Adipose tissue (tissue), 3 donors: ENCODE results near the gene NDUFS4. TPM values are rescaled to one million over a fixed set of nuclear protein-coding genes. Genes with fewer than 3 reads are reported as not detected.
"Not testable (repeated sequence)": the region's sequence is repeated elsewhere in the genome, so short reads cannot be mapped to it uniquely, and the experiment has no call there.

Source experiments
- H3K27ac ChIP-seq: one replicate; pipeline ENCODE4 v1.5.1; 2013; ENCODE audit warnings: low read depth, low read length
- WGBS, 3 donors: extraction: QIAGEN DNeasy Blood & Tissue Kit; methylation state at CpG; one replicate each; pipeline ENCODE4 v1.1.7; 2013; 5-methylcytosine and 5-hydroxymethylcytosine counted together
- polyA plus RNA-seq, 3 donors: library from polyadenylated mRNA; stranded (reverse); fragments of 200-250 nt; gene quantifications; one replicate each; pipeline ENCODE4 v1.2.3, GENCODE V29; 2013
- donor health status: healthy with polysubstance abuse.
- donor health status: Bipolar disorder and iron deficiency.
- donor health status: healthy.

NDUFS4 gene
- polyA plus RNA-seq, 3 donors: 49.5 to 114 (median 110) TPM

GRCh38 chr5:53616939-53617549 is 56.6 kb downstream of the NDUFS4 start:
- no peak overlapping the region for H3K27ac ChIP-seq
- WGBS, 3 donors: 92 to 98% (median 93%) methylated on average over 3 of the region's 3 CpGs

GRCh38 chr5:53631251-53631650 is 70.8 kb downstream of the NDUFS4 start:
- H3K27ac ChIP-seq: no peak overlapping the region
- WGBS, 3 donors: 89 to 95% (median 90%) methylated on average over 6 of the region's 6 CpGs

GRCh38 chr5:53642061-53642460 is 81.6 kb downstream of the NDUFS4 start:
- no peak overlapping the region for H3K27ac ChIP-seq
- WGBS, 3 donors: 56 to 69% (median 64%) methylated on average over 3 of the region's 3 CpGs

GRCh38 chr5:53643445-53643844 is 83.0 kb downstream of the NDUFS4 start:
- 90 to 96% (median 95%) methylated on average over 4 of the region's 4 CpGs for WGBS, 3 donors
- H3K27ac ChIP-seq: no peak overlapping the region

DNA sequence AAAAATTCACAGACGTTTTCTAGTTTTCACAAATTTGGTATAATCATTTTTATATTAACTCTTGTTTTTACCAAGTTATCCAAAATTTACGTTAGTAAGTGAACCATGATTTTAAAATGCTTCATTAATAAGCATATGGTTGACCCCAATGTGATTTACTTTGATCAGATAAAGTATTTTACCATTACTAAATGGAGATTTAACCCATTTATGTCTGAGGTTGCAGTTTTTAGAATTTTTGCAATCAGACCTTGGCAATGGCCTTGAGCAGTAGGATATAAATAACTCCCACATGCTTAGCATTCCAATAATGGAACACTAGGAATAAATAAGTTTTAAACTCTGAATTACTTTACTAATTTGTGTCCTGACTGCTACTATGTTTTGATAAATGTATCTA is 84.6 kb downstream of the NDUFS4 start:
- no peak overlapping the region for H3K27ac ChIP-seq
- WGBS, 3 donors: 54 to 81% (median 74%) methylated on average over 2 of the region's 2 CpGs

DNA sequence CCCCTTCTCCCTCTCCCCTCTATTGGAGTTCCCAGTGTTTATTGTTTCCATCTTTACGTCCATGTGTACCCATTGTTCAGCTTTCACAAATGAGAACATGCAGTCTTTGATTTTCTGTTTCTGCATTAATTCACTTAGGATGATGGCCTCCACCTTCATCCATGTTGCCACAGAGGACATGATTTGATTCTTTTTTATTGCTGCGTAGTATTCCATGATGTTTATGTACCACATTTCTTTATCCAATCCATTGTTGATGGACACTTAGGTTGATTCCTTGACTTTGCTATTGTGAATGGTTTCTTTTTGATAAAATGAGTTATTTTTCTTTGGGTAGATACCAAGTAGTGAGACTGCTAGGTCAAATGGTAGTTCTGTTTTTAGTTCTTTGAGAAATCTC is 88.9 kb downstream of the NDUFS4 start:
- WGBS, 3 donors: 96 to 100% (median 97%) methylated on average over 2 of the region's 2 CpGs
- H3K27ac ChIP-seq: no peak overlapping the region

- WGBS, 3 donors: 84 to 96% (median 87%) methylated on average over 4 of the region's 4 CpGs
- H3K27ac ChIP-seq: not testable (repeated sequence)
Observed at GRCh38 chr5:53660573-53660972, 100.1 kb downstream of the NDUFS4 start.

DNA sequence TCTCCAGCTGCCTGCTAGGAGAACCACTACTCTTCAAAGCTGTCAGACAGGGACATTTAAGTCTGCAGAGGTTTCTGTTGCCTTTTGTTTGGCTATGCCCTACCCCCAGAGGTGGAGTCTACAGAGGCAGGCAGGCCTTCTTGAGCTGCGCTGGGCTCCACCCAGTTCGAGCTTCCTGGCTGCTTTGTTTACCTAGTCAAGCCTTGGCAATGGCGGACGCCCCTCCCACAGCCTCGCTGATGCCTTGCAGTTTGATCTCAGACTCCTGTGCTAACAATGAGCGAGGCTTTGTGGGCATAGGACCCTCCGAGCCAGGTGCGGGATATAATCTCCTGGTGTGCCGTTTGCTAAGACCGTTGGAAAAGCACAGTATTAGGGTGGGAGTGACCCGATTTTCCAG is 104.9 kb downstream of the NDUFS4 start:
- not testable (repeated sequence) for H3K27ac ChIP-seq
- WGBS, 3 donors: 87 to 97% (median 89%) methylated on average over 10 of the region's 11 CpGs

DNA sequence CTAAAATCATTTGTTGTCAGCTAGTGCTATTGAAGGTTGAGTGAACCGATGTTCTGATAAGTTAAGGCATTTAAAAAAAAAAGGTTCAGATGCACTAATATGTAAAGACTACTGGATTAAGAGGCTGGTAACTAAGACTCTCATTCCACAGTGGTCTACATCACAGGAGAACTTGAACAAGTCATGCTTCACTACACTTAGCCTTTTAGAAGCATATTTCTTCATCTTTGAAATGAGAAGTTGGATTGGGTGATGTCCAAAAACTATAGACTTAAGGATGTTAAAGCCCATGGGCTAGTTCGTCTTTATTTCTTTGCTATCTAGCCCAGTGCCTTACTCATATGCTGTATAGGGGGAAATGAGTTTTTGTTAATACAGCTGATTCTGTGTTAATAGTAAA is 107.2 kb downstream of the NDUFS4 start:
- 85 to 96% (median 91%) methylated on average over 2 of the region's 2 CpGs for WGBS, 3 donors
- H3K27ac ChIP-seq: no peak overlapping the region

- H3K27ac ChIP-seq: no peak overlapping the region
Observed at GRCh38 chr5:53671447-53671846, 111.0 kb downstream of the NDUFS4 start.

DNA sequence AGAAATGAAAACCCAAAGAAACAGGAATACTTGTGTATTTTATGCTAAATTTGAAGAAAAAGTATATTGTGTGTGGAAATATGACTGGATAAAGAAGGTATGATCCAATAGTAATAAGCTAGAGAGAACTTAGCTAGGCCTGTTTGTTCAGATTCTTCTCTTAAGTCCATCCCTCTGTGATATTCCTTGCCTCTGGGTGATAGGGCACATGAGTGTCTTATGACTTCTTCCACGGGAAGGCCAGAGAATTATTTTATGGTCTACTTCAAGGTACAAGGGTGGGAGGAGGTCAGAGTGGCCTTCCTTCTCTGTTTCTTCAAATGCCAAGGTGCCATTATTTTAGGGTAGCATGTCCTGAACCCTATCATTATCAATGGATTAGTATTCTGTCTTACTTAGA is 113.7 kb downstream of the NDUFS4 start:
- no peak overlapping the region for H3K27ac ChIP-seq
- WGBS, 3 donors: 82 to 93% (median 87%) methylated on average over 1 of the region's 1 CpG

More at GRCh38 chr5:53671447-53671846, 111.0 kb downstream of the NDUFS4 start:
- WGBS, 3 donors: 85 to 92% (median 88%) methylated on average over 3 of the region's 3 CpGs

DNA sequence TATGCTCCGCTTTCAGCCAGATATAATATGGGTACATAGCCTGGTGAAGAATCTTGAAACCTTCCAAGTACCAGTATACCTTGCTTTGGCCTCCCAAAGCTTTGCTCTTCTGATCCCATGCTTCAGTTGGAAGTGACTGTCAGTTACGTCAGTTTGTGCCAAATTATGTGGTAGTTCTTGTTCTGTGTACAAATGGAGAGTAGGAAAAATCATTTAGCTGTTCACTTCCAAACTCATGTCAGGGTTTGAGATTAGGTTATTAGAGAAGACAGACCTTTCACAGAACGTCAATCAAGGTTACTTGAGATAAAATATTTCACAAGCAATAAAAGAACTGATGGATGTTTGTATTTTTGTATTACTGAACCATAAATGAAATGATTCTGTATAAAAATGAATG is 117.2 kb downstream of the NDUFS4 start:
- 63 to 90% (median 90%) methylated on average over 3 of the region's 3 CpGs for WGBS, 3 donors
- H3K27ac ChIP-seq: no peak overlapping the region

DNA sequence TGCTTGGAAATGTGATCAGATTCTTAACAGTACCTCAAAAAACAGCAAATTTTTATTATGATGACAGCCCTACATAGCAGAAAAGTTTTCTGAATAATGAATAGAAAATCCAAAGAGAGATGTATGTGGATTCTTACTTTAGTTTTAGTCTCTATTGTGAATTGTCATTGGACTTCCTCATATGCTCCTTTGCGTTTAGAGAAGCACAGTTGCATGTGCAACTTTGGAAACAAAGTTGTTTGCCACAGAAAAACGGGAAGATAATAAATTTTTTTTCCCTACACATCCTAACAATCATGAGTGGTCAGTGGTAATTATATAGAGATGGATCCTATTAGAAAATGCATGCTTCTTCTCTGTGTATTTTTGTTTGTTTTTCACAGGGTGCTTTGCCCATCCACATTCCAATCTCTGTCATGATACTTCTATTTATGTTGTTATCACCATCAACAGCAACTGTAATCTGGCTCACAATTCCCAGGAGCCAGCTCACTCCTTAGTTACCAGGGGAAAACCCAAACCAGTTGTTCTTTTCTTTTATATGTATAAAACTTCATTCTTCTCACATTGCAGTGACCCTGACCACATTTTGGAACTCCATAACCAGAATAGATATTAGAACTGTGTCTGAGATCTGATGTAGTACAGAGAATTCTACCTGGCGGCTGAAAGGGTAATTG is 118.7 kb downstream of the NDUFS4 start:
- H3K27ac ChIP-seq: no peak overlapping the region
- 67 to 82% (median 68%) methylated on average over 3 of the region's 3 CpGs for WGBS, 3 donors

GRCh38 chr5:53681079-53681478 is 120.6 kb downstream of the NDUFS4 start:
- WGBS, 3 donors: 94 to 100% (median 97%) methylated on average over 1 of the region's 1 CpG
- H3K27ac ChIP-seq: no peak overlapping the region

DNA sequence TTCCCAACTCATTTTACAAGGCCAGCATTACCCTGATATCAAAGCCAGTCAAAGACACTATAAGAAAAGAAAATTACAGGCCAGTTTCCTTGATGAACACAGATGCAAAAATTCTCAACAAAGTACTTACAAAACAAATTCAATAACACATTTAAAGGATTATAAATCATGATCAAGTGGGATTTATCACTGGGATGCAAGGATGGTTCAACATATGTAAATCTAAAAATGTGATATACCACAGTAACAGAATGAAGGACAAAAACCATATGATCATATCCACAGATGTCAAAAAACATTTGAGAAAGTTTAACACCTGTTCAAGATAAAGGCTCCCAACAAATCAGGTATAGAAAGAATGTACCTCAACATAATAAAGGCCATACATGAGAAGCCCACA is 130.6 kb downstream of the NDUFS4 start:
- H3K27ac ChIP-seq: no peak overlapping the region

GRCh38 chr5:53694520-53695022 is 134.1 kb downstream of the NDUFS4 start:
- 94 to 95% (median 94%) methylated on average over 1 of the region's 1 CpG for WGBS, 3 donors
- no peak overlapping the region for H3K27ac ChIP-seq

GRCh38 chr5:53710405-53710804 is 150.0 kb downstream of the NDUFS4 start:
- 81 to 100% (median 96%) methylated on average over 1 of the region's 1 CpG for WGBS, 3 donors
- H3K27ac ChIP-seq: not testable (repeated sequence)

GRCh38 chr5:53712327-53712726 is 151.9 kb downstream of the NDUFS4 start:
- WGBS, 3 donors: 83 to 95% (median 94%) methylated on average over 4 of the region's 4 CpGs

DNA sequence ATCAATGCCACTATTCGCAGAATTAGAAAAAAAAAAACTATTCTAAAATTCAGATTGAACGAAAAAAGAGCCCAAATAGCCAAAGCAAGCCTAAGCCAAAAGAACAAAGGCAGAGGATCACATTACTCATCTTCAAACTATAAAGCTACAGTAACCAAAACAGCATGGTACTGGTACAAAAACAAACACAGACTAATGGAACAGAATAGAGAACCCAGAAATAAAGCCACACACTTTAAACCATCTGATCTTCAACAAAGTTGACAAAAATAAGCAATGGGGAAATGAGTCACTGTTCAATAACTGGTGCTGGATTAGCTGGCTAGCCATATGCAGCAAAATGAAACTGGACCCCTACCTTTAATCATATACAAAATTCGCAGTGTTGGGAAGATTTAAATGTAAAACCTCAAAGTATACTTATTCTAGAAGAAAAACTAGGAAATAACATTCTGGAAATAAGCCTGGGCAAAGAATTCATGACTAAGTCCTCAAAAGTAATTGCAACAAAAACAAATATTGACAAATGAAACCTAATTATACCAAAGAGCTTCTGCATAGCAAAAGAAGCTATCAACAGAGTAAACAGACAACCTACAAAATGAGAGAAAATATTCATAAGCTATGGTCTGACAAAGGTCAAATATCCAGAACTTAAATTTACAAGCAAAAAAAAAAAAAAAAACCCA is 153.7 kb downstream of the NDUFS4 start:
- 75 to 87% (median 83%) methylated on average over 3 of the region's 3 CpGs for WGBS, 3 donors
- no peak overlapping the region for H3K27ac ChIP-seq

More at GRCh38 chr5:53712327-53712726, 151.9 kb downstream of the NDUFS4 start:
- H3K27ac ChIP-seq: no peak overlapping the region

DNA sequence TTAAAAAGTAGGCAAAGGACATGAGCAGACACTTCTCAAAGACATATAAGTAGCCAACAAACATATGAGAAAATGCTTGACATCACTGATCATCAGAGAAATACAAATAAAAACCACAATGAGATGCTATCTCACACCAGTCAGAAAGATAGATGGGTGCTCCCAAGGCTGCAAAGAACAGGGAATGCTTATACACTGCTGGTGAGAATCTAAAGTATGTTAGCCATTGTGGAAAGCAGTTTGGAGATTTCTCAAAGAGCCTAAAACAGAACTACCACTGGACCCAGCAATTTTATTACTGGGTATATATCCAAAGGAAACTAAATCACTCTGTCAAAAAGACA is 154.2 kb downstream of the NDUFS4 start:
- no peak overlapping the region for H3K27ac ChIP-seq
